Mesenchymal stem cell (in vitro differentiated cells and primary cell): Measurements from ENCODE around the gene NUDCD3.

Experiments used
- DNase-seq: peaks from one replicate; pipeline ENCODE4 v3.0.0-alpha.2; 2013
- H2AFZ ChIP-seq: one replicate; pipeline ENCODE4 v1.6.1; 2013; ENCODE audit warnings: low read depth, mild to moderate bottlenecking, control low read depth, inconsistent platforms, low read length, moderate library complexity
- H2AK5ac ChIP-seq: 2 replicates; pipeline ENCODE4 v1.6.1; 2013; ENCODE audit warnings: low read length, moderate library complexity, mild to moderate bottlenecking, inconsistent platforms; ENCODE audit not compliant: severe bottlenecking
- H2BK120ac ChIP-seq: one replicate; pipeline ENCODE4 v1.6.1; 2013; ENCODE audit warnings: low read depth, mild to moderate bottlenecking, inconsistent platforms, low read length, moderate library complexity
- H2BK12ac ChIP-seq, 2 experiments: one replicate each; pipeline ENCODE4 v1.6.1; 2013; ENCODE audit warnings: inconsistent platforms in 2 of 2, low read length in 2 of 2, mild to moderate bottlenecking in 2 of 2, moderate library complexity in 2 of 2, control low read depth in 1 of 2
- H2BK15ac ChIP-seq: one replicate; pipeline ENCODE4 v1.6.1; 2013; ENCODE audit warnings: mild to moderate bottlenecking, low read depth, inconsistent platforms; ENCODE audit not compliant: poor library complexity, severe bottlenecking
- H2BK5ac ChIP-seq: 2 replicates; pipeline ENCODE4 v1.6.1; 2013; ENCODE audit warnings: low read depth, mild to moderate bottlenecking, low read length, control low read depth, inconsistent platforms; ENCODE audit not compliant: poor library complexity, severe bottlenecking
- H3K14ac ChIP-seq, 2 experiments: one replicate each; pipeline ENCODE4 v1.6.1; 2013; ENCODE audit warnings: inconsistent platforms in 2 of 2, low read length in 2 of 2, control low read depth in 1 of 2, mild to moderate bottlenecking in 1 of 2, moderate library complexity in 1 of 2
- H3K18ac ChIP-seq, 2 experiments: one replicate each; pipeline ENCODE4 v1.6.1; 2013; ENCODE audit warnings: inconsistent platforms in 2 of 2, low read length in 2 of 2, control low read depth in 1 of 2, low read depth in 1 of 2, mild to moderate bottlenecking in 1 of 2
- H3K23ac ChIP-seq, 2 experiments: one replicate each; pipeline ENCODE4 v1.6.1; 2013; ENCODE audit warnings: inconsistent platforms in 2 of 2, low read length in 2 of 2, mild to moderate bottlenecking in 2 of 2, moderate library complexity in 2 of 2, control low read depth in 1 of 2
- H3K27ac ChIP-seq: 2 replicates; pipeline ENCODE4 v1.5.1; 2013; ENCODE audit warnings: mild to moderate bottlenecking, moderate library complexity, low read length, control low read depth, inconsistent platforms; ENCODE audit not compliant: poor library complexity, severe bottlenecking
- H3K27me3 ChIP-seq, 2 experiments: 2 replicates each; pipeline versions ENCODE4 v1.6.1 to v1.7.0; 2013; ENCODE audit warnings: low read length in 2 of 2, mild to moderate bottlenecking in 2 of 2, moderate library complexity in 2 of 2, control low read depth in 1 of 2, inconsistent platforms in 1 of 2; ENCODE audit not compliant: control insufficient read depth in 1 of 2, insufficient read depth in 1 of 2
- H3K36me3 ChIP-seq, 2 experiments: 2 replicates each; pipeline versions ENCODE4 v1.6.1 to v1.7.0; 2013; ENCODE audit warnings: low read length in 2 of 2, control low read depth in 1 of 2, inconsistent platforms in 1 of 2, low read depth in 1 of 2, mild to moderate bottlenecking in 1 of 2; ENCODE audit not compliant: insufficient read depth in 2 of 2, control insufficient read depth in 1 of 2
- H3K4ac ChIP-seq, 2 experiments: one replicate each; pipeline ENCODE4 v1.6.1; 2013; ENCODE audit warnings: inconsistent platforms in 2 of 2, low read length in 2 of 2, mild to moderate bottlenecking in 2 of 2, moderate library complexity in 2 of 2, control low read depth in 1 of 2, low read depth in 1 of 2
- H3K4me1 ChIP-seq: 2 replicates; pipeline ENCODE4 v1.6.1; 2013; ENCODE audit warnings: low read depth, low read length, control low read depth; ENCODE audit not compliant: control insufficient read depth, insufficient read depth
- H3K4me2 ChIP-seq: 2 replicates; pipeline ENCODE4 v1.6.1; 2013; ENCODE audit warnings: low read length, mild to moderate bottlenecking, inconsistent platforms; ENCODE audit not compliant: poor library complexity, severe bottlenecking
- H3K4me3 ChIP-seq, 2 experiments: 2 replicates each; pipeline versions ENCODE4 v1.5.1 to v1.7.0; 2013; ENCODE audit warnings: low read length in 2 of 2, mild to moderate bottlenecking in 2 of 2, control low read depth in 1 of 2, low read depth in 1 of 2; ENCODE audit not compliant: insufficient read depth in 1 of 2
- H3K79me1 ChIP-seq: replicated peaks from 2 replicates; pipeline ENCODE4 v1.6.1; 2013; ENCODE audit warnings: mild to moderate bottlenecking, control low read depth, low read length, inconsistent platforms; ENCODE audit not compliant: poor library complexity, severe bottlenecking
- H3K9ac ChIP-seq: 2 replicates; pipeline ENCODE4 v1.7.0; 2013; ENCODE audit warnings: mild to moderate bottlenecking, low read length, moderate library complexity
- H3K9me3 ChIP-seq: 2 replicates; pipeline ENCODE4 v1.7.0; 2013; ENCODE audit warnings: mild to moderate bottlenecking, low read length; ENCODE audit not compliant: control insufficient read depth
- H4K8ac ChIP-seq: one replicate; pipeline ENCODE4 v1.6.1; 2013; ENCODE audit warnings: inconsistent platforms, mild to moderate bottlenecking, low read length, moderate library complexity
- H4K91ac ChIP-seq: one replicate; pipeline ENCODE4 v1.6.1; 2013; ENCODE audit warnings: mild to moderate bottlenecking, low read length, inconsistent platforms
- WGBS: methylation state at CpG from one replicate; pipeline ENCODE4 v1.1.7; 2013; ENCODE audit warnings: mixed read lengths; 5-methylcytosine and 5-hydroxymethylcytosine counted together

The NUDCD3 gene

GRCh38 chr7:44534501-44534900, 44.0 kb upstream of the NUDCD3 start:
- no peaks in the 10 kb centered on the region for H3K79me1 ChIP-seq
- H2AFZ ChIP-seq: peak overlapping the region; percentile 15
- peak overlapping the region in 1 of 2 experiments; percentile 66 for H3K14ac ChIP-seq
- peaks cover 9% of the 10 kb centered on the region for H3K4me1 ChIP-seq
- peaks cover 0 to 5% of the 10 kb centered on the region in 2 experiments for H3K36me3 ChIP-seq
- H3K18ac ChIP-seq: peak overlapping the region; percentile 15 to 64
- WGBS: 66% methylated on average over 7 of the region's 7 CpGs
- no peak overlapping the region for H3K4ac ChIP-seq
- H3K4me2 ChIP-seq: no peak overlapping the region
- no peaks in the 10 kb centered on the region for H3K9me3 ChIP-seq
- no peak overlapping the region for H2BK120ac ChIP-seq
- no peak overlapping the region for H4K91ac ChIP-seq
- peak overlapping the region in 1 of 2 experiments; percentile 48 for H3K23ac ChIP-seq
- no peak overlapping the region for H4K8ac ChIP-seq
- no peak overlapping the region for H2BK15ac ChIP-seq
- DNase-seq: peak; percentile 32
- H2AK5ac ChIP-seq: no peak overlapping the region
- H3K27ac ChIP-seq: no peak overlapping the region
- no peak overlapping the region for H2BK5ac ChIP-seq
- H3K9ac ChIP-seq: no peak overlapping the region
- H3K4me3 ChIP-seq: no peak overlapping the region
- peaks cover 0 to 7% of the 10 kb centered on the region in 2 experiments for H3K27me3 ChIP-seq
- peak overlapping the region in 1 of 2 experiments; percentile 88 for H2BK12ac ChIP-seq

GRCh38 chr7:44534087-44534486, 43.6 kb upstream of the NUDCD3 start:
- Histone ChIP-seq H2BK5ac (no peak overlapping the region), H3K4ac (no peak overlapping the region), H2AFZ (peak overlapping the region; percentile 15), H2BK120ac (no peak overlapping the region), H3K14ac (no peak overlapping the region), H2AK5ac (no peak overlapping the region), H3K4me2 (no peak overlapping the region), H3K9ac (no peak overlapping the region), H3K18ac (peak overlapping the region; percentile 47 to 64), H3K9me3 (no peaks in the 10 kb centered on the region), H3K27me3 (peaks cover 0 to 7% of the 10 kb centered on the region in 2 experiments), H3K79me1 (no peaks in the 10 kb centered on the region), H2BK15ac (no peak overlapping the region), H4K91ac (no peak overlapping the region), H3K27ac (no peak overlapping the region), H4K8ac (no peak overlapping the region), H2BK12ac (peak overlapping the region in 1 of 2 experiments; percentile 88), H3K23ac (peak overlapping the region in 1 of 2 experiments; percentile 48), H3K4me1 (peaks cover 9% of the 10 kb centered on the region), H3K36me3 (peaks cover 0 to 5% of the 10 kb centered on the region in 2 experiments), H3K4me3 (no peak overlapping the region)
- WGBS: 46% methylated on average over 5 of the region's 5 CpGs
- peak; percentile 87 for DNase-seq

GRCh38 chr7:44533301-44534055, 43.0 kb upstream of the NUDCD3 start:
- H3K79me1 ChIP-seq: no peaks in the 10 kb centered on the region
- no peak overlapping the region for H2AFZ ChIP-seq
- H4K8ac ChIP-seq: peak overlapping the region; percentile 69
- H3K27ac ChIP-seq: no peak overlapping the region
- H3K23ac ChIP-seq: no peak overlapping the region
- H3K27me3 ChIP-seq: peaks cover 0 to 7% of the 10 kb centered on the region in 2 experiments
- no peak overlapping the region for H3K9ac ChIP-seq
- H3K18ac ChIP-seq: peak overlapping the region; percentile 47 to 67
- H3K4me3 ChIP-seq: no peak overlapping the region
- H3K4me1 ChIP-seq: peaks cover 9% of the 10 kb centered on the region
- peaks cover 0 to 5% of the 10 kb centered on the region in 2 experiments for H3K36me3 ChIP-seq
- H4K91ac ChIP-seq: peak overlapping the region; percentile 43
- peak overlapping the region in 1 of 2 experiments; percentile 3 for H3K4ac ChIP-seq
- peak overlapping the region; percentile 30 to 40 for H2BK12ac ChIP-seq
- 89% methylated on average over 8 of the region's 8 CpGs for WGBS
- no peak overlapping the region for H2BK120ac ChIP-seq
- peak overlapping the region; percentile 44 for H2BK15ac ChIP-seq
- H3K9me3 ChIP-seq: peaks cover under 1% of the 10 kb centered on the region
- no peak overlapping the region for H2AK5ac ChIP-seq
- DNase-seq: peak; percentile 71
- H3K14ac ChIP-seq: peak overlapping the region in 1 of 2 experiments; percentile 53
- H3K4me2 ChIP-seq: no peak overlapping the region
- H2BK5ac ChIP-seq: no peak overlapping the region
